A549 (cell line): ENCODE measurements around the gene ASH1L. TPM values are rescaled to one million over a fixed set of nuclear protein-coding genes. Genes with fewer than 3 reads are reported as not detected.

Experiments used
- ATAC-seq, 2 experiments: fragments of 200-7000 bp in 1 of 2; fragments of >200 bp in 1 of 2; cut with Nextera tagmentation in 1 of 2; cut with Tn5 transposase in 1 of 2; 3 replicates each; pipeline versions ENCODE4 v1.8.0 to v1.9.1; 2018 to 2020; ENCODE audit warnings: mild to moderate bottlenecking in 1 of 2, moderate library complexity in 1 of 2
- CTCF ChIA-PET: fragments of 300-600 bp; sonication (Branson Sonifier 250); formaldehyde crosslinking; extraction: SDS; loops from one replicate; lab custom pipeline; 2021; ENCODE audit warnings: antibody characterized with exemption, inconsistent platforms; lab: Yijun Ruan, JAX
- POLR2A ChIA-PET: fragments of 350-600 bp; formaldehyde crosslinking; extraction: SDS; loops from one replicate; lab custom pipeline; 2021; ENCODE audit warnings: antibody characterized with exemption, inconsistent platforms; lab: Yijun Ruan, JAX
- DNase-seq, 2 experiments: peaks; one replicate each; pipeline versions ENCODE4 v3.0.0 to v3.0.0-alpha.2; 2011 to 2016; ENCODE audit warnings: low read depth in 1 of 2, low spot score in 1 of 2
- FAIRE-seq: peaks from 2 replicates; lab custom pipeline; 2011; peaks lifted over from hg19 to GRCh38; lab: Jason Lieb, UNC
- H3K27ac ChIP-seq, 2 experiments: fragments of >200 bp; sonication (Bioruptor Twin); formaldehyde crosslinking; 3 replicates each; pipeline ENCODE4 v1.5.1; 2016 to 2017
- H3K4me1 ChIP-seq: fragments of >200 bp; sonication (Bioruptor Twin); formaldehyde crosslinking; 3 replicates; pipeline ENCODE4 v1.6.1; 2016
- H3K4me2 ChIP-seq: fragments of >200 bp; sonication (Bioruptor Twin); formaldehyde crosslinking; 3 replicates; pipeline ENCODE4 v1.6.1; 2016
- H3K4me3 ChIP-seq: fragments of >200 bp; sonication (Bioruptor Twin); formaldehyde crosslinking; 3 replicates; pipeline ENCODE4 v1.5.1; 2016
- H3K9me3 ChIP-seq: fragments of >200 bp; sonication (Bioruptor Twin); formaldehyde crosslinking; 3 replicates; pipeline ENCODE4 v1.6.1; 2016
- BCL3 ChIP-seq: fragments of >200 bp; sonication (Bioruptor Twin); formaldehyde crosslinking; IDR thresholded peaks from 3 replicates; pipeline ENCODE4 v1.6.1; 2016
- CEBPB ChIP-seq, 2 experiments: fragments of >200 bp in 1 of 2; sonication (Bioruptor Twin) in 1 of 2; formaldehyde crosslinking in 1 of 2; IDR thresholded peaks; 2 replicates each; pipeline ENCODE4 v1.6.1; 2012 to 2016
- CHD4 ChIP-seq: fragments of 200-600 bp; sonication (generic); IDR thresholded peaks from 2 replicates; pipeline ENCODE4 v1.6.1; 2016; ENCODE audit warnings: antibody characterized with exemption, mild to moderate bottlenecking, borderline replicate concordance
- CTCF ChIP-seq: fragments of >200 bp; sonication (Bioruptor Twin); formaldehyde crosslinking; IDR thresholded peaks from 3 replicates; pipeline ENCODE4 v1.5.1; 2016
- EHMT2 ChIP-seq: fragments of 200-600 bp; sonication (generic); IDR thresholded peaks from 2 replicates; pipeline ENCODE4 v1.6.1; 2016; ENCODE audit warnings: antibody characterized with exemption, low read depth, mild to moderate bottlenecking, moderate library complexity
- EP300 ChIP-seq, 2 experiments: fragments of >200 bp; sonication (Bioruptor Twin); formaldehyde crosslinking; IDR thresholded peaks; 2 replicates in 1 of 2; 3 replicates in 1 of 2; pipeline ENCODE4 v1.6.1; 2016 to 2017
- GATA3 ChIP-seq: IDR thresholded peaks from 2 replicates; pipeline ENCODE4 v1.6.1; 2012; ENCODE audit warnings: borderline replicate concordance
- HDAC2 ChIP-seq: fragments of 200-600 bp; sonication (generic); IDR thresholded peaks from 2 replicates; pipeline ENCODE4 v1.6.1; 2016
- HOXB5 ChIP-seq: fragments of 250-450 bp; sonication (Bioruptor Pico); IDR thresholded peaks from 2 replicates; pipeline ENCODE4 v1.5.0; 2020; ENCODE audit warnings: mild to moderate bottlenecking, moderate library complexity
- JUNB ChIP-seq: fragments of >200 bp; sonication (Bioruptor Twin); formaldehyde crosslinking; IDR thresholded peaks from 2 replicates; pipeline ENCODE4 v1.6.1; 2016
- KDM1A ChIP-seq: fragments of 200-600 bp; sonication (generic); IDR thresholded peaks from 2 replicates; pipeline ENCODE4 v1.6.1; 2016; ENCODE audit warnings: low read depth, mild to moderate bottlenecking
- KDM5A ChIP-seq: fragments of 200-600 bp; sonication (generic); IDR thresholded peaks from 2 replicates; pipeline ENCODE4 v1.6.1; 2016; ENCODE audit warnings: antibody characterized with exemption, mild to moderate bottlenecking
- MAX ChIP-seq: IDR thresholded peaks from 2 replicates; pipeline ENCODE4 v1.6.1; 2012
- MAZ ChIP-seq: fragments of 150-350 bp; IDR thresholded peaks from 2 replicates; pipeline ENCODE4 v1.6.1; 2014; ENCODE audit warnings: antibody characterized with exemption, low read depth, low read length, borderline replicate concordance
- NPAS2 ChIP-seq: fragments of 250-450 bp; sonication (Bioruptor Pico); IDR thresholded peaks from 2 replicates; pipeline ENCODE4 v1.8.0; 2022; ENCODE audit warnings: mild to moderate bottlenecking, moderate library complexity, borderline replicate concordance
- PHF8 ChIP-seq: fragments of 200-600 bp; sonication (generic); IDR thresholded peaks from 2 replicates; pipeline ENCODE4 v1.6.1; 2016; ENCODE audit warnings: low read depth, mild to moderate bottlenecking, antibody characterized with exemption, moderate library complexity, borderline replicate concordance
- POLR2A ChIP-seq: IDR thresholded peaks from 2 replicates; pipeline ENCODE4 v1.6.1; 2012; ENCODE audit warnings: mild to moderate bottlenecking, low read length
- RARB ChIP-seq: fragments of 250-450 bp; sonication (Bioruptor Pico); IDR thresholded peaks from 2 replicates; pipeline ENCODE4 v1.8.0; 2021; ENCODE audit warnings: mild to moderate bottlenecking, moderate library complexity
- RNF2 ChIP-seq: fragments of 200-600 bp; sonication (generic); IDR thresholded peaks from 2 replicates; pipeline ENCODE4 v1.6.1; 2016; ENCODE audit warnings: low read depth, mild to moderate bottlenecking, antibody characterized with exemption, moderate library complexity, borderline replicate concordance
- SMC3 ChIP-seq: fragments of >200 bp; sonication (Bioruptor Twin); formaldehyde crosslinking; IDR thresholded peaks from 3 replicates; pipeline ENCODE4 v1.6.1; 2018; ENCODE audit warnings: inconsistent platforms
- TFCP2L1 ChIP-seq: fragments of 250-450 bp; sonication (Bioruptor Pico); IDR thresholded peaks from 2 replicates; pipeline ENCODE4 v1.5.0; 2021; ENCODE audit warnings: mild to moderate bottlenecking
- ZNF302 ChIP-seq: fragments of 250-450 bp; sonication (Bioruptor Pico); IDR thresholded peaks from 2 replicates; pipeline ENCODE4 v1.9.0; 2021; ENCODE audit warnings: inconsistent platforms, mild to moderate bottlenecking, moderate library complexity
- WGBS: methylation state at CpG from one replicate; pipeline ENCODE4 v1.1.6; 2017; ENCODE audit errors: missing lambda C conversion rate; 5-methylcytosine and 5-hydroxymethylcytosine counted together
- polyA plus RNA-seq, 4 experiments: library from polyadenylated mRNA; depleted of rRNA in 3 of 4; stranded (reverse); fragments of >200 nt; fragmentation: RNase III in 1 of 4; extraction: RNeasy Plus Mini Kit Qiagen cat#74134 plus additional on column Dnase treatment in 1 of 4; gene quantifications; 2 replicates in 3 of 4; 3 replicates in 1 of 4; pipeline ENCODE4 v1.2.3, GENCODE V29; 2011 to 2017

ASH1L gene
- polyA plus RNA-seq, 2 of the 4 experiments (the other 2 are of a cell fraction), result 10.0 to 32.8 TPM

- ChIA-PET POLR2A (no interaction called here), CTCF (interaction anchor here (0.6 to 1.4 kb wide), 2 partner anchors 42 to 54 kb away, joined by 3 to 4 read pairs; no protein-coding TSS in a partner anchor)
- H3K27ac ChIP-seq, result no peak overlapping the region
- DNase-seq (no peak), FAIRE-seq (no peak), ATAC-seq (no peak)
- H3K4me2 ChIP-seq, result no peak overlapping the region
- no peak overlapping the region for H3K4me3 ChIP-seq
- 94% methylated on average over 3 of the region's 3 CpGs for WGBS
- no peaks in the 10 kb centered on the region for H3K4me1 ChIP-seq
- H3K9me3 ChIP-seq, result no peaks in the 10 kb centered on the region
- TF ChIP-seq EP300 (IDR thresholded peaks at IDR 0.05), result no peak
- no peak for TF ChIP-seq RNF2
- TF ChIP-seq NPAS2 (CRISPR knock-in tag), result no peak
Observed at GRCh38 chr1:155379180-155379579, 183.4 kb downstream of the ASH1L start.

- no peak overlapping the region for H3K27ac ChIP-seq
- no peaks in the 10 kb centered on the region for H3K4me1 ChIP-seq
- H3K4me2 ChIP-seq, result no peak overlapping the region
- ChIA-PET CTCF (interaction anchor here (0.7 to 1.2 kb wide), 4 partner anchors 10 to 225 kb away, joined by 3 to 4 read pairs (median 3); no protein-coding TSS in a partner anchor), POLR2A (no interaction called here)
- ATAC-seq (no peak), DNase-seq (no peak), FAIRE-seq (no peak)
- no peak for TF ChIP-seq PHF8
- no peak for TF ChIP-seq BCL3
- no peak for TF ChIP-seq HOXB5 (CRISPR knock-in tag)
- TF ChIP-seq MAX, result no peak
- no peak for TF ChIP-seq POLR2A
- TF ChIP-seq MAZ, result no peak
- TF ChIP-seq RARB, result no peak
- no peak for TF ChIP-seq CEBPB (IDR thresholded peaks at IDR 0.05)
- TF ChIP-seq EHMT2, result no peak
- TF ChIP-seq EP300 (IDR thresholded peaks at IDR 0.05), result no peak
- TF ChIP-seq SMC3, result no peak
- no peaks in the 10 kb centered on the region for H3K9me3 ChIP-seq
- no peak overlapping the region for H3K4me3 ChIP-seq
- WGBS, result 94% methylated on average over 1 of the region's 1 CpG
Observed at GRCh38 chr1:155360051-155360450, 202.6 kb downstream of the ASH1L start.

GRCh38 chr1:155352631-155353030, 210.0 kb downstream of the ASH1L start:
- no peak for FAIRE-seq
- H3K27ac ChIP-seq, result no peak overlapping the region

More at GRCh38 chr1:155352631-155353030, 210.0 kb downstream of the ASH1L start:
- Histone ChIP-seq H3K9me3 (no peaks in the 10 kb centered on the region), H3K4me2 (no peak overlapping the region), H3K4me1 (no peaks in the 10 kb centered on the region), H3K4me3 (no peak overlapping the region)
- POLR2A ChIA-PET, result no interaction called here
- DNase-seq (no peak), ATAC-seq (no peak)
- CTCF ChIA-PET, result interaction anchor here (0.6 to 1.2 kb wide), 3 partner anchors 14 to 209 kb away, joined by 3 to 5 read pairs (median 3); no protein-coding TSS in a partner anchor
- TF ChIP-seq TFCP2L1, result no peak
- no peak for TF ChIP-seq CEBPB (IDR thresholded peaks at IDR 0.05)
- TF ChIP-seq HDAC2, result no peak
- no peak for TF ChIP-seq KDM1A
- TF ChIP-seq CHD4, result no peak
- TF ChIP-seq JUNB, result no peak
- TF ChIP-seq CTCF, result no peak
- TF ChIP-seq ZNF302 (CRISPR knock-in tag), result no peak
- no peak for TF ChIP-seq EP300 (IDR thresholded peaks at IDR 0.05)
- no peak for TF ChIP-seq GATA3
- TF ChIP-seq KDM5A, result no peak
- TF ChIP-seq EHMT2, result no peak
- WGBS, result 84% methylated on average over 6 of the region's 6 CpGs
